HG03175 (cell line): Measurements from ENCODE around the gene LMNB1.
"Not testable (repeated sequence)": the region's sequence is repeated elsewhere in the genome, so short reads cannot be mapped to it uniquely, and the experiment has no call there.

ENCODE experiments used
- ATAC-seq: cut with Tn5 transposase; IDR thresholded peaks from one replicate; pipeline ENCODE4 v1.9.1; 2021; ENCODE audit warnings: mild to moderate bottlenecking, moderate library complexity; ENCODE audit not compliant: unreplicated experiment

LMNB1 gene

GRCh38 chr5:126818736-126819135, 41.8 kb downstream of the LMNB1 start:
- ATAC-seq = no peak

GRCh38 chr5:126819253-126819652, 42.3 kb downstream of the LMNB1 start:
- ATAC-seq = no peak

GRCh38 chr5:126826619-126827215, 49.8 kb downstream of the LMNB1 start:
- ATAC-seq = no peak

GRCh38 chr5:126829098-126829497, 52.2 kb downstream of the LMNB1 start:
- ATAC-seq = no peak

- ATAC-seq = no peak
These were observed 53.1 kb downstream of the LMNB1 start for GRCh38 chr5:126830061-126830460.

GRCh38 chr5:126831156-126831555, 54.2 kb downstream of the LMNB1 start:
- ATAC-seq = no peak

- ATAC-seq = no peak
These were observed 59.8 kb downstream of the LMNB1 start for GRCh38 chr5:126836778-126837177.

GRCh38 chr5:126837242-126837641, 60.3 kb downstream of the LMNB1 start:
- no peak for ATAC-seq

- no peak for ATAC-seq
These were observed 61.1 kb downstream of the LMNB1 start for GRCh38 chr5:126837906-126838539.

- not testable (repeated sequence) for ATAC-seq
These were observed 62.5 kb downstream of the LMNB1 start for GRCh38 chr5:126839407-126839806.

- ATAC-seq = not testable (repeated sequence)
These were observed 66.4 kb downstream of the LMNB1 start for GRCh38 chr5:126843375-126843774.

- ATAC-seq = peak; percentile 89
These were observed 68.6 kb downstream of the LMNB1 start for GRCh38 chr5:126845470-126846070.

- no peak for ATAC-seq
These were observed 69.4 kb downstream of the LMNB1 start for GRCh38 chr5:126846344-126846743.

GRCh38 chr5:126846744-126847455, 70.0 kb downstream of the LMNB1 start:
- no peak for ATAC-seq

- ATAC-seq = no peak
These were observed 70.5 kb downstream of the LMNB1 start for GRCh38 chr5:126847456-126847820.

GRCh38 chr5:126847826-126848251, 70.9 kb downstream of the LMNB1 start:
- no peak for ATAC-seq

- ATAC-seq = no peak
These were observed 71.3 kb downstream of the LMNB1 start for GRCh38 chr5:126848253-126848652.

GRCh38 chr5:126849101-126849678, 72.3 kb downstream of the LMNB1 start:
- ATAC-seq = no peak

GRCh38 chr5:126851501-126852011, 74.6 kb downstream of the LMNB1 start:
- ATAC-seq = no peak

- ATAC-seq = peak; percentile 85
These were observed 75.2 kb downstream of the LMNB1 start for GRCh38 chr5:126852091-126852571.

- no peak for ATAC-seq
These were observed 75.9 kb downstream of the LMNB1 start for GRCh38 chr5:126852841-126853271.
